ENCODE results near the gene OPN5. TPM values are rescaled to one million over a fixed set of nuclear protein-coding genes. Genes with fewer than 3 reads are reported as not detected.
A peak's percentile ranks its signal among the peaks of the same experiment; 100 is the strongest.

OPN5 gene
- total RNA-seq, 1 experiment from 2014 or later = 0.06 TPM

DNA sequence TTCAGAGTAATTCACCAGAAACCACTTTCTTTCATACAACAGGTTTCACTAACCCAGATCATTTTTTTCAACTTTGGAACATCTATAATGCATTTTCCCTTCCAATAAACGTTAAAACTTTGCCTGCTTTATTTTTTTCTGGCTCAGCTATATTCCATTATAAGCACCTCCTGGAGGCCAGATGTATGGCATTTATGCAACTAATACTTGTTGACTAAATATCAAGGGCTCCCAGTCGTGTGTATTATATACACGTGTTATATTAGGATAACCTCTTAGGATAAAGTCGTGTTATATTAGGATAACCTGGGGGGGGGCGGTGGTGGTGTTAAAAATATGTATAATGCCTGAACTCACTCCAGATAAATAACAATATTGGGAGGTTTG is 6.7 kb downstream of the OPN5 start:
- DNase-seq (ENCODE audit: low read depth) = no peak

DNA sequence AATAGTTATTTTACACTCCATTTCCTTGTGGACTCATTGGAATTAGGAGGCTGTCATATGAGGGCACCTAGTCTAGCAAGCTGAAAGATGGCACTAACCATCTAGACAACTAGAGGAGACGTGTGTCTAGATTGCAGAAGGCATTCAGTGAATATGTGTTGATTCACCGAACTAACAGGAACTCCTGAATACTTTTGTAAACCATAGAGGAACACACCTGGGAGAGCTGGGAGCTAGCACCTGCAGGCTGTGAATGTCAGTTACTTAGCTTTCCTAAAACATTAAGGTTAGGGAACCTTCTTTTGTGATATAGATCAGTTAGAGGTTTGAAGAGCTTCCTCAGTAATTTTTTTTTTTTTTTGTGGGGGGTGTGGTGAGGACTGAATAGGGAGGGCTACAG is 7.7 kb downstream of the OPN5 start:
- no peak for DNase-seq (ENCODE audit: low read depth)

DNA sequence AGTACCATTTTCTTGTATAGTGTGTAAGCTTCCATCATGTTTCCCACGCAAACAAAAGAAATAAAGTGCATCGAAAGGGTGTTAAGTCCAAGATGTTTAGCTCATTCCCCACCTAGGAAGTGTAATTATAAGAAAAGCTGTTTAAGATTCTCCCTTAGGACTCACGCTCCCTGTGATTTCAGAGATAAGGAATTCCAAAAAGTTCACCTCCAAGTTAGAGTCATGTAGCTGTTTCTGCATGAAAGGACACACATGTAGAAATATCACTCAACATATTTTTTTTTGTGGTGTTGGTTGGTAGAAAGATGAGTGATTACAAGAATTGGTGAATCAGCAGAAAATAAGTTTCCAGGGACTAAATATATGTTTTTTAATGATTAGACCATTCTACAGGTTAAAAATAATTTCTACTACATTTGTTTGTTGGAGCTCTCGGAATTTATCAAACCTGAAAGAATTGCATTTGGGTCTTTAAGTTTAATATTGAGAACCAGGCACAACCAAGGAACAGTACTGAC is 10.4 kb downstream of the OPN5 start:
- no peak for DNase-seq (ENCODE audit: low read depth)

DNA sequence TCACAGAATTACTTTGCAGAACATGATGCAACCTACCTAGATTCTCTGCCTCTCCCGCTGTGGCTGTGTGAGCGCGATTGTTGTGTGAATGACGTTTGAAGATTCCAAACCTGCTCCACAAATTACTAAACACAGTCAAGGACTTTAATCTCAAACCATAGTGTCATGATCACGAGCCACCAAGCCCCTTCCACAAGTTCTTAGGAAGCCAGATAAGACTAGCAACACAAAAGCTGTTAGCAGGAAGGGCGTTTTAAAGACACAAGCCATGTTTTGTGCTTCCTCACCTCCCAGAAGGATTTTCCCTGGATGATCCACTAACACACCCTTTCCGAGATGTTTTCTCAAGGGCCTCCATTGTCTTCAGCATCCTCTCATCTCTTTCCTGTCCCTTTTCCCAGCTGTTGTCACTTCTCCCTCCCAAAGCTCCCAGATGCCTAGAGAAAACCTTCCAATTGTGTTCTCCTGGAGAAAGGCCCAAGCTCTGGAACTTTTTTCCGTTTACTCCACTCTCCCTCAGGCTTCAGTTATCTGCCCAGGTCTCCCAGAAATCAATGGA is 12.8 kb downstream of the OPN5 start:
- DNase-seq (ENCODE audit: low read depth) = no peak

DNA sequence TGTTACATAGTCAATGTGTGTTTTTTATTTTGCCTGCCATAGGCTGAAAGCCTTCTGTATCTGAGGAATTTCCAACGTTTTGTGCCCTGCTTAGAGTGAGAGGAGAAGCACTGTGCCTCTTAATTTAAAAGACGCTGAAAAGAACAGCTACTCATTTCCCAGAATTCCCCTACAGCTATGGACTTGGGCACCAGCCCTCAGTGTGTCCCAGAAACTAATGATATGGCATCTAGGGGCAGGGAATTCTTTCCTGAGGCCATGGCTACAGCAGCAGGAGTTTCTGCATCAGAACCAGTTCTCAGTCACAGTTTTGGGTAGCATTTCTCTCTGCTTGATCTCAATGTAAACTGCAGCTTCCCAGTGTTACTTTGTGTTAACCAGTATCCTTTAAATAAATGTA is 20.2 kb downstream of the OPN5 start:
- no peak for DNase-seq (ENCODE audit: low read depth)

DNA sequence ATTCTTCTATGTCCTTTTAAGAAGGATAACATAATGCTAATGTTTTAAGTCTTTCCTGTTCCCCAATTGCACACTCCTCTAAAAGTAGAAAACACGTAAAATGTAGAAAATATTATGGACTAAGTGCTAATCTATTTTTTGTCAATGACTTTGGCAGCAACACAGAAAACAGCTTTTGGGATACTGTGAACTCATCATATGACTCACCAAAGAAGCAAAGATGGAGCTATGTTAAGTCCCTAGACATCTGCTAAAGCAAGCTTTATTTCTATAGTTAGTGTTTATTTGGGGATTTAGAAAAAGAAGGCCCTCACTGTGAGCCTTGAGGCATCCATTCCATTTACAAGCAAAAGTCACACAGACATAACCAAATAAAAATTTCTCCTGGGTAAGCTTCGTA is 23.0 kb downstream of the OPN5 start:
- DNase-seq (ENCODE audit: low read depth) = no peak

DNA sequence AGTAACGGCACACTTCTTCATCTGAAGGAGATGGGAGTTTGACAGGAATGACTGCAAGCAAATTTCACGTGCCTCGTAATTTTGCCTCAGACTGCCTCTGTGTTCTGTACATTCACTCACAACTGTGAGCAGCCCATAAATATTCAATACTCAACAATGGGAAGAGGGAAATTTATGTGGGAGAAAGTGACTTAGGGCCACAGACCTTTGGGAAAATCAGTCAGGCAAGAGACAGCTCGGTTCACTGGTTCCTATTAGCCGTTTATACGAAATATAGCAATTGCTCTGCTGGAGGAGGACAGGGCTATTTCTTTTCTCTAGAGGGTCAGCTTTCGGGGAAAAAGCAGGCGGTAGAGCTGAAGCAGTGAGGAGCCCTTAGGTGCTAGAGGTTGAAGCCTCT is 28.0 kb downstream of the OPN5 start:
- DNase-seq (ENCODE audit: low read depth) = no peak

DNA sequence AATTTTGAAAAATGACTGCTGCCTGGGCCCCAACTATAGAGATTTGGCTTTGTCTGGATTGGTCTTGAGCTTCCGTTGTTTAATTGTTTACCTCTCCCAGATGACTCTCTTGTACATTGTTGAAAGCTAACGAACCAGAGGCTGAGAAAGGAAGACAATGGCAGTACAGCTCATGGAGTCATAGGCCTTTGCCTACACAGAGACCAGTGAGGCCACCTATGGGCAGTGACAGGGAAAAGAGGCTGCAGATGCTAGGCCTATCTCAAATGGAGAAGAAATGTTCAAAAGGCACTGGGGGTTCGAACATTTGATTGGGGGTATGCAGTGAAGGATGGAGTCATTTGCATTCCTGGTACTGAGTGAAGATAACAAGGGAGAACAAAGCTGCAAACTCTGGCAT is 29.1 kb downstream of the OPN5 start:
- no peak for DNase-seq (ENCODE audit: low read depth)

DNA sequence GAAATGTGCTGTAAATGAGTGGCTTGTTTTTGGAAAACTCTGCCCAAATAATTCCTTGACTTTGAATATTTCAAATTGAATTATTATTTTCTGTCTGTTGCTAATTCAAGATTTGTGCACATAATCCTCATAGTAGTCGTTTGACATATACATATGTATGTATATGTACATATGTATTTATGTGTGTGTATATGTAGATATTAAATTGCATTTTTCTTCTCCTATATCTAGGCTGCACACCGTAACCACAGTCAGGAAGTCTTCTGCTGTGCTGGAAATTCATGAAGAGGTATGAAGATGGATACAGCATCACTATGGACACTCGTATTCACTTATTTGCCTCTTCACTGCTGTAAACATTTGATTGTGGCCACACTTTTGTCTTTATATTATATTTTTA is 29.6 kb downstream of the OPN5 start:
- no peak for DNase-seq (ENCODE audit: low read depth)

DNA sequence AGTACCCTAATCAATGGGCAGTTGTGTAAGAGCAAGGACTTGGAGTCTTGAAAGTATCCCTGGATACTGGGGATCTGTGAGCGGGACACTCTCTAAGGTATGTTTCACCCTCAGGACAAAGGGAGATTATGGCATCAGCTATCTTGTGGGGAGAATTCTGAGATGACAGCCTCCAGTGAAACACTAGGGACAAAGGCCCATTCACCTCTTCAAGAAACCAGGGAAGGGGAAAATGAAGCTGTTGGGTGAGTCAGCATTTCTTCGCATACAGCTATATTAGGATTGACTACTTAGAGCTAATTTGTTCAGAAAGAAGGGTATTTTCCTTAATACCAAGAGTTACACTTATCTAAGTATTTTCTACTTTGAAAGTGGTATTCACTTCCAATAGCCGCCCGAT is 35.9 kb downstream of the OPN5 start:
- DNase-seq (ENCODE audit: low read depth) = no peak

DNA sequence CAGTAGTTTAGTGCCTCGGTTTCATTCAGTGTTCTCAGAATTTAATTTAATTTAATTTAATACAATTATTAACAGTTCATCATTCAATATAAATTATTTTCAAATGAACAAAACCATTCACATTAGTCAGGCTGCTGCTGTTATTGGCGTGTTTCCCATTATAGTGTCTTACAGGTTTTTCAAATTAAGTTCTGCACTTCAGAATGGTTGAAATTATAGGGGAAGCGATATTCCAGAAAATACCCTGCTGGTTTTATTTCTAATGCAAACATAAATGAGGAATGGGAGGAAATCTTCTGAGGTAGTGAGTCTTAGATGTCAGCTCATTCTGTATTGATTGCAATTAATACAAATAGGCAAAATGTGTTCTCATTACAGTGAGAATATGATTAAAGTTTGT is 37.6 kb downstream of the OPN5 start:
- no peak for DNase-seq (ENCODE audit: low read depth)

DNA sequence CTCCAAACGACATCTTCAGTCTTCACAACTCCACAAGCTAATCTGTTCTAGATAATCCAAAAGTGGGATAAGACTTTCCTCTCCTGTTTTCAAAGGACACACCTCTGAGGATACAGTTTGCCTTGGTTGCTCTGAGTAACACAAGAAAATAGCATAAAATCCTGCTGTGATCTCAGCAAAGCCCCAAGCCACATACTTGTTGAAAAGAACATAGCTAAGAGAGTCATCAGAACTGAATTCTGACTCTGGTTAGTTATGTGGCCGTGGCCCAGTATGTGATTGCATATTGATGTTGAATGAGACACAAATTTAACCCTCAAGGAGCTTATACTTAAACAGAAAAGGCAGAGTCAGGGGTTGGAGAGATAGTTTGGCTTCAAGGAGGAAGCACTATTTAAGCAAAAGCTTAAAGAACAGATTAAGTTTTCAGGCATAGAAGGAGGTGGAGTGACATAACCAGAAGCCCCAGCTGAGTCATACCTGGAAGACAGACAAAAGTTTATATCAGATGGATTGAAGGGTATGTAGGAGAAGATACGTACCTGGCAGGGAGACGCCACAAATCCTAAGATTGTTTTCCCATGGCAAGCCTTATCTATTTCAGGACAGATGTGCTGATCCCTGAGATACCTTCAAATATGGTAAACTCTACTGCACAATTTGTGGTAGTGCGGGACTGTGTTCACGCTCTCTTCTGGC is 41.2 kb downstream of the OPN5 start:
- DNase-seq (ENCODE audit: low read depth) = no peak

DNA sequence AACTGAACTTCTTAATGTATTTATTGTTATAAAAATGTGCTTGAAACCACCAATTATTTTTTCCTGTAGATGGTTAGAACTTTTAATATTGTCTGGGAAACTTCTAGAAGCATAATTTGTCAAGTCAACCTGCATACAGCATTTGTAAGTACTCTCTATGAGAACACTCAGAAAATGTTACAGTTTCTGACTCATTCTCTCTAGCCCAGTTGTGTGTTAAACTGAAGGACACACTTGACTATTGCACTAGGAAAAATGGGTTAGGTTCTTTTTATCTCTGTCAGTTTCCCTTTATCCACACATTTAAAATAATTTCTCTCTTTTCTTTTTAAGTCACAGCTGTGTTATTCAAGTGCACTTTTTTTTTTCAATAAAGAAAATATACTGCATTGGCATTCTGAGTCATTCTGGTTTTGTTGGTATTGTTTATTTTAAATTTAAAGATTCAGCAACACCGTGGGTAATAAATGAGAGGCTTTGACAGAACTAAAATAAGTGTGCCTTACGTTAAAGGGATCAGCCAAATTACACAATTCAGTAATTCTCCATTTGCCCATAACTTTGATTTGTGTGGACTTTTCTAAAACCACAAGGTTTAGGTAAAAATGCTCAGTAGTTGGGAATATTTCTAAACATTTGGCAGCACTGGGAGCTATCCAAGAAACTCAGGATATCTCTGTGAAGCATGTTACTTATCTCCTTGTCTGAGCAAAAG is 50.7 kb downstream of the OPN5 start:
- no peak for DNase-seq (ENCODE audit: low read depth)

DNA sequence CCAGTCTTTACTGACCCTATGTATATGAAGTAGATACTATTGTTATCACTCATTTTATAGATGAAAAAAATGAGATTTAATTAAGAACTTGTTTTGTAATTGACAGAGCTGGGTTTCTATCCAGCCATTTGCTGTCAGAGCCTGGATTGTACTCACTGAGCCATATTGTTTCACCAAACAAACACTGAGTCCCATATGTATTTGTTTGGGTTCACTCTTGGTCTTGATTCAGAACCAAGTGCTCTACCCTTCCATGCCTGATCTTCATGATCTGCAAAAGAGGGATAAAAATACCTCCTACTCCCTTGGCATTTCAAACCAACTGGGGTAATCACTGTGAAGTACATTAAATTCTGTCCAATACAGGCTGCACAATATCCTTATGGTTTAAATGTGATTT is 52.4 kb downstream of the OPN5 start:
- no peak for DNase-seq (ENCODE audit: low read depth)

GRCh38 chr6:47836046-47836445 is 54.2 kb downstream of the OPN5 start:
- DNase-seq (ENCODE audit: low read depth) = no peak

DNA sequence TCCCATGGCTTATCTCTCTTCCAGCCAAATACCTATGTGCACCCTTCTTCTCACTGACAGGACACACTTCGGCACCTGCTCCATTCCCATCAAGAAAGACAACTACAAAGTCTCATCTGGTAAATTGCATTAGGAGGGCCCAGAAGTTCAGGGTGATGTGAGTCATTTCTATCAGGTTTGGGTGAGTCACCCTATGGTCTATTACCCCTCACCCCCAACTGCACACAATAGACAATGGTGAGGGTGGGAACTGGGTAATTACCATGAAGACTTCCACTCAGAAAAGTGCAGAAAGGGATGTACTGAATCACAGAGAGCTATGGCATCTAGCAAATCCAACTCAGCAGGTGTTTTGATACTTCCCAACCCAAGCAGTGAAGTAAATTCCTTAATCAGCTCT is 54.8 kb downstream of the OPN5 start:
- DNase-seq (ENCODE audit: low read depth) = peak; percentile 2

- no peak for DNase-seq (ENCODE audit: low read depth)
These were observed 57.8 kb downstream of the OPN5 start for GRCh38 chr6:47839645-47840044.

- peak; percentile 3 for DNase-seq (ENCODE audit: low read depth)
These were observed 63.0 kb downstream of the OPN5 start for GRCh38 chr6:47844881-47845280.

DNA sequence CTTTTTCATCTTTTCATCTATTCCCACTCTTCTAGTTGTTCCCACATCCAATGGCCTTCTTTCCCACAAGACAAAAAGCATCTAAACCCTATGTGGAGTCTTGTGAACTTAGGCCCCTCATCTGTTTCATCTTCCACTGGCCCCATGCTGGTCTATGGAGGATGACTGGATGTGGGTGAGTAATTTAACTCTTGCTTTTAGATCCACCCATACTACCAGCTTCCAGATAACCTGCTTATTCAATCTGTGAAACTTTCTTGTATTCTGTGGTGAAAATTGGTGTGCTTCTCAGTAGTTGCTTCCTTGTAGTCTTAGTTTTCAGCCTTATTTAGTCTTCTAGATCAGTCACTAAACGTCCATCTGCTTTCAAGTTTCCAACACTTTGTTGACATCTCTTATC is 64.9 kb downstream of the OPN5 start:
- DNase-seq (ENCODE audit: low read depth) = no peak

DNA sequence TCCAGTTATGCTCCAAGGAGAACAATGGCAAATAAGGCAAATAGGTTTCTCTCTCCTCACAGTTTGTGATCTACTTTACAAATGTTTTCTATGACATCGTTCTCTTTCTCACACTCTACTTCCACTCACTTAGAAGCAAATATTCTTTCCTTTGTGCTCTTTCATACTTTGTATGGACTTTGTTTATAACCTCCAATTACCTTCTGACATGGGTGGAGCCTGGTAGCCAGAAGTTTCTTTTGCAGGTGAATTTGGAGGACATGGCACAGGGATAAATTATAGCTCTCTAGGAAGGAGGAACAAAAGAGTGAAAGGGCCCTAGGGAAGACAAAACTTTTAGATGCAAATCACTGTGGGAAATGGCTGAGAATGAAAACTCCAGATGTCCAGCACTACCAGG is 69.3 kb downstream of the OPN5 start:
- no peak for DNase-seq (ENCODE audit: low read depth)

GRCh38 chr6:47852727-47853126 is 70.9 kb downstream of the OPN5 start:
- peak; percentile 21 for DNase-seq (ENCODE audit: low read depth)

GRCh38 chr6:47853766-47854165 is 71.9 kb downstream of the OPN5 start:
- DNase-seq (ENCODE audit: low read depth) = no peak

DNA sequence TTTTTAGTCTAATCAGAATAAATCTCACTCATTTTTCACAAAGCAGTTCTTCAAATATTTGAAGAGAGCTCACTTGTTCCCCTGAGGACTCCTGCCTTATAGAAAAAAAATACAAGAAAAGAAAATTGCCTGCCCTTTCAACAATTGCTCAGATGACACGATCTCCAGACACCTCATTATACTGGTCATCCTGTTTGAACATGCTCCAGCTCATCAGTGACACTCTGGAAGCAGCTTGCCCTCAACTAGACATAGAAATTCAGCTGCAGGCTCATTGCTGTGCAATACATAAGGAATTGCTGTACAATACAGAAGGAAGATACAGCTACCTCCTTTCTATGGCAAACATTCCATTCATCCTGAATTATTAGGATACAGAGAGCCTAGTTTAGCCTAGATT is 73.1 kb downstream of the OPN5 start:
- no peak for DNase-seq (ENCODE audit: low read depth)
